AG04450 (cell line): ENCODE results near the gene SLC25A13. TPM values are rescaled to one million over a fixed set of nuclear protein-coding genes. Genes with fewer than 3 reads are reported as not detected.
A peak's percentile ranks its signal among the peaks of the same experiment; 100 is the strongest.

Experiments used
- CTCF ChIA-PET: fragments of 300-600, 350-600 bp; formaldehyde crosslinking; extraction: SDS; loops from one replicate; lab custom pipeline; 2022; ENCODE audit warnings: antibody characterized with exemption, inconsistent platforms; lab: Charles Lee
- POLR2A ChIA-PET: fragments of 350-600 bp; formaldehyde crosslinking; extraction: SDS; loops from one replicate; lab custom pipeline; 2021; ENCODE audit warnings: antibody characterized with exemption, inconsistent platforms; lab: Yijun Ruan, JAX
- DNase-seq: peaks from one replicate; pipeline ENCODE4 v3.0.0-alpha.2; 2011; ENCODE audit warnings: low read depth, low spot score
- H3K27ac ChIP-seq: one replicate; pipeline ENCODE4 v1.5.1; 2012; ENCODE audit warnings: low read depth, low read length, control low read depth
- H3K27me3 ChIP-seq: one replicate; pipeline ENCODE4 v1.6.0; 2012; ENCODE audit warnings: low read length; ENCODE audit not compliant: control insufficient read depth, insufficient read depth
- H3K4me3 ChIP-seq: 2 replicates; pipeline ENCODE4 v1.5.1; 2011; ENCODE audit warnings: mild to moderate bottlenecking, low read depth, low read length, control low read depth
- H3K9me3 ChIP-seq: 2 replicates; pipeline ENCODE4 v1.5.1; 2012; ENCODE audit warnings: low read length; ENCODE audit not compliant: control insufficient read depth, insufficient read depth
- CTCF ChIP-seq: IDR thresholded peaks from 2 replicates; pipeline ENCODE4 v1.5.1; 2011; ENCODE audit warnings: low read depth, low read length, control low read depth, inconsistent platforms
- polyA plus RNA-seq: library from polyadenylated mRNA; depleted of rRNA; stranded (reverse); fragments of >200 nt; gene quantifications from 2 replicates; pipeline ENCODE4 v1.2.3, GENCODE V29; 2011

SLC25A13 gene
- polyA plus RNA-seq, 1 experiment, result 17.3 TPM

DNA sequence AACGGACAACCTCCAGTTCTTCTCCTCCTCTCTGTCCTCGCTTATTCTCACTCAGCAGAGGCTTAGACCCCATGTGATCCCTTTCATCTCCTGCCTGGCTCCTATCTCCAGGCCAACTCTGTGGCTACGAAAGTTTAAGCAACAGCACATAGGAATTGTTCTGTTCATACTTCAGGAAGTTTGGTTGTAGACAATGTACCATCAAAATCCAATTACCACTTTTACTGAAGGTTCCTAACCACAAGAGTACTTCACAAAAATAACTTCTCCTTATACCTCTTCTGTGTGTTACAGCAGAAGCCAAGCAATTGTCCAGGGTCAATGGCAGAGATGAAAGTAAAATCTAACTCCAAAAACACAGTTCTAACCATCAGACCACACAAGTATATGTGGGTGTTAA lies 80.0 kb downstream of the SLC25A13 start:
- no peak for TF ChIP-seq CTCF
- H3K27me3 ChIP-seq, result no peaks in the 10 kb centered on the region
- H3K9me3 ChIP-seq, result no peaks in the 10 kb centered on the region
- no peak for DNase-seq
- CTCF ChIA-PET, result no interaction called here
- H3K27ac ChIP-seq, result no peak overlapping the region
- H3K4me3 ChIP-seq, result no peak overlapping the region
- POLR2A ChIA-PET, result no interaction called here

- H3K9me3 ChIP-seq, result no peaks in the 10 kb centered on the region
- ChIA-PET CTCF (no interaction called here), POLR2A (no interaction called here)
Measured at GRCh38 chr7:96238976-96239766, 82.7 kb downstream of the SLC25A13 start.

DNA sequence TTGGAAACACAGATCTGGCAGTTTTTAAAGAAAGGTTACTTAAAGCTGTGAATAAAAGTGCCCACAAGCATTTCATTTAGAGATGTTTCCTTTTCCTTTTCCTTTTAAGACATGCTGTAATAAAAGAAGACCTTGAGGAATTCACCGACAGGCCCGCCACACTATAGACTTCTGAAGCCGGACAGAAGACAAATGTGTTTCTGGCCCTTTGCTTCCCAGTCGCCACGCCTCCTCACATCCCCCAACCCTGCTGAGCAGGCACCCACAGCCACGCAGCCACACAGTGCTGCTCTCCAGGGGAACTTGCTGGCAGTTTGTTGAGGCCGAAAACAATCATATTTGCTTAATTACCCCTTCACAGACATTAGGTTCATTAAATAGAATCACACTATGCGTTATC lies 83.4 kb downstream of the SLC25A13 start:
- H3K27me3 ChIP-seq, result no peaks in the 10 kb centered on the region
- CTCF ChIA-PET, result no interaction called here
- TF ChIP-seq CTCF, result no peak

More at GRCh38 chr7:96238976-96239766, 82.7 kb downstream of the SLC25A13 start:
- no peak overlapping the region for H3K4me3 ChIP-seq
- H3K27ac ChIP-seq, result no peak overlapping the region
- H3K27me3 ChIP-seq, result no peaks in the 10 kb centered on the region
- DNase-seq, result no peak
- TF ChIP-seq CTCF, result no peak

GRCh38 chr7:96237040-96237439 lies 84.9 kb downstream of the SLC25A13 start:
- DNase-seq, result no peak
- POLR2A ChIA-PET, result no interaction called here
- H3K9me3 ChIP-seq, result no peaks in the 10 kb centered on the region
- no peak overlapping the region for H3K4me3 ChIP-seq
- CTCF ChIA-PET, result interaction anchor here (1.1 to 2.2 kb wide), 2 partner anchors 10 to 31 kb away, joined by 3 to 6 read pairs; no protein-coding TSS in a partner anchor
- TF ChIP-seq CTCF, result no peak
- no peaks in the 10 kb centered on the region for H3K27me3 ChIP-seq
- H3K27ac ChIP-seq, result peak overlapping the region; percentile 67

More for the DNA sequence above, 83.4 kb downstream of the SLC25A13 start:
- Histone ChIP-seq H3K9me3 (no peaks in the 10 kb centered on the region), H3K4me3 (no peak overlapping the region), H3K27ac (no peak overlapping the region)
- no peak for DNase-seq
- POLR2A ChIA-PET, result no interaction called here
